GM19452 (cell line): ENCODE measurements around the gene ELMO2.

ENCODE experiments used
- ATAC-seq: cut with Tn5 transposase; IDR thresholded peaks from one replicate; pipeline ENCODE4 v1.9.1; 2021; ENCODE audit not compliant: unreplicated experiment

Gene ELMO2

DNA sequence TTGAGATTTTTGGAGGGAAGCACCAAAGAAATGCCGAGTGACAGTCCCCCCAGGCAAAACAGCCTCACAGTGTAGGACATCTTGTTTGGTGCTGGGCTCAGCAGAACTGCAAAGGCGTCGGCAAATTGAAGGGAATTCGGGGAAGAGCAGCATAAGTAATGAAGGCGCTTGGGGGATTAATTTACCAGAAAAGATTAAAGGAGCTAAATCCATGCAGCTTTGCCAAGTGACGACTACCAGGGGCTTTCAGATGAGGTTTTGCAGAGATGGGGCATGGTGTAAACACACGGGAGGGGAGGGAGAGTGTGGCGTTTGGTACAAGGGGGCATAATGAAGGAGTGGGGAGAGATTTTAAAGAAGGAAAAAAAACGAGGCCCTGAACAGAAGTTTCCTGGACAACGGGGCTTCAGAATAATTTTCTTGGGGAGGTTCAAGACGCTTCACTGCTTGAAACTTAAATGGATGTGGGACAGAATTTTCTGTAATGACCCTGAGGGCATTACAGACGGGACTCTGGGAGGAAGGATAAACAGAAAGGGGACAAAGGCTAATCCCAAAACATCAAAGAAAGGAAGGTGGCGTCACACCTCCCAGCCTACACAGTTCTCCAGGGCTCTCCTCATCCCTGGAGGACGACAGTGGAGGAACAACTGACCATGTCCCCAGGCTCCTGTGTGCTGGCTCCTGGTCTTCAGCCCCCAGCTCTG lies 52.8 kb downstream of the ELMO2 start:
- ATAC-seq: no peak

DNA sequence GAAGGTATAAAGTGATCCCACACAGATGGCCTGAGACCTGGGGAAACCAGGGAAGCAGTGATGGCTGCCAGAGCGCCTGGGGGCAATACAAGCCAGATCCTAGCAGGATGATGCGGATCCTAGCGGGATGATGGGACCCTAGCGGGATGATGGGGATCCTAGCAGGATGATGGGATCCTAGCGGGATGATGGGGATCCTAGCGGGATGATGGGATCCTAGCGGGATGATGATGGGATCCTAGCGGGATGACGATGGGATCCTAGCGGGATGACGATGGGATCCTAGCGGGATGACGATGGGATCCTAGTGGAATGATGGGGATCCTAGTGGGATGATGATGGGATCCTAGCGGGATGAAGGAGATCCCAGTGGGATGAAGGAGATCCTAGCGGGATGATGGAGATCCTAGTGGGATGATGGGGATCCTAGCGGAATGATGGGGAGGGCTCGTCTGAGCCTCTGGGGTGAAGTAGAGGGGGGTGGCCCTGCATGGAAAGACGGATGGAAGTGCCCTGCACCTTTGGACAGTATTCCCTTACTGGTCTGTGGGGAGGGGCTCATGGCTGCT lies 54.0 kb downstream of the ELMO2 start:
- no peak for ATAC-seq

DNA sequence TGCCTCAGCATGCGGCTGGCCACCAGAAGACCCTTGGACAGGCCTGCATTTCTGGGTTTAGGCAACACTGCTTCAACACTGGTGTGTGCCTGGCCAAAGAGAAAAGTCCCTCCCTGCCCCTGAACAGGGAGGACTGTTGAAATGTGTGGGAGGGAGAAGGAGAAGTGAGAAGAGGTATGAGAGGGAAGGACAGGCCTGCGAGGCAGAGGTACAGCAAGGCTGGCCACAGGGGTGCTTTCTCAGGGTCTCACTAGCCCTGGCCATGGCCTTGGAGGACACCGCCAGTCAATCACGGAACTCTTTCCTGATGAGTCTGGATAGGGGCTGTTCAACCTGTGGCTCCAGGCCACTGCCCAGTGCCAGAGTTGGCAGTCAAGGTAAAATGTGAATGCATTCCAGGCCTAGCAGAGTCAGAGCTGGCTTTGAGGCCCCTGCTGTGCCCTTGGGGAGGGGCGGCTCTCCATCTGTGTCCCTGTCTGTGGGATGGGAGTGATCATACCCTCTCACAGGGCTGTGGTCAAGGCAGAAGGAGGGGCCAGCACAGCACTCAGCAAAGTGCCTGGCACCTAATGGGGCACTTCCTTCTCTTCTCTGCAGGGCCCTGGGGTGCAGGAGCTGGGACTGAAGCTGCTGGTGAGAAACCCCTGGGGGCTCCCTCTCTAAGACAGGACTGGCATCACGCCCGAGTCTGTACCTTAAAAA lies 54.9 kb downstream of the ELMO2 start:
- no peak for ATAC-seq

DNA sequence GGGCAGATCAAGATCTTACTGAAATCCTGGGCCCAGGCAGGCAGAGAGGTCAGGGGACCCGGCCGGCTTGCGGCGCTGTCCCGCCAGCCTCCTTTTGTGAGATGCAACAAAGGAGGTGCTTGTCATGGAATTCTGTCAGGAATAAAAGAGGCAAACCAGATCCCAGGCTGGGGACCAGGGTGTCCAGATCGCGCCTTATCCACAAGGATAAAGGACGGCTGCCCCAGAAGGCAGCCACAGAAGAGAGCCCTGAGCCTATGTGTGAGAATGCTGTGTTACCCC lies 55.5 kb downstream of the ELMO2 start:
- ATAC-seq: no peak

DNA sequence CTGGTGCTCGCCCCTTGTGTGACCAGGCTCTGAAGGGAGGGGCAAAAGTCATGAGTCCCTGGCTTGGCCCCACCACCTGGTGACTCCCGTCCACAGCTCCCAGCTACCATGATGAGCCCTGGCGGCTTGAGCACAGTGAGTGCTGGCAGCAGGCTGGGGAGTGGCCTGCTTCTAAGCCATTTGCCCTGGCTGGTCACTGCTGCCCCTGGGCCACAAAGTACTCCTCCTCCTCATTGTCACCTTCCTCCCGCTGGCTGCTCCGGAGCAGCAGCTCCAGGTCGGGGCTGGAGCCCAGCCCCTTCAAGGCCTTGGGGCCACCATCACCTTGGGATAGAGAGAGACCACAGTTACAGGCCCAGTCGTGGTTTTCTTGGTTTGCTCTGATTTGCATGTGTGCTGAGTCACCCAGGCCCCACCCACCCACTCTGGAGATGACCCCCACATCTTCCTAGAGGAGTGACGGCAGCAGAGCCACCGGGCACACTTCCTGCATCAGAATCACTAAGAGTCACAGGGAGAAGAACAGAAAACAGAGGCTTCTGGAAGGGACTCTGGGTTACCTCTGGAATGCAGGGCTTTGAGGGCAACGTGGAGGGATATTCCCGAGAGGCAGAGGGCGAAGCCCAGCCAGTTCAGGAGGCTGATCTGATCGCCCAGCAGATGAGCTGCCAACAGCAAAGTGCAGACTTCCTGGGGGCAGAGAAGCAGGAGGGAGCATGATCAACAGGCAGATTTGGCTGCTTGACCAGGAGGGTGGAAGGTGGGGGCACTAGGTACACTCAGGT lies 56.0 kb downstream of the ELMO2 start:
- ATAC-seq: peak; percentile 49

DNA sequence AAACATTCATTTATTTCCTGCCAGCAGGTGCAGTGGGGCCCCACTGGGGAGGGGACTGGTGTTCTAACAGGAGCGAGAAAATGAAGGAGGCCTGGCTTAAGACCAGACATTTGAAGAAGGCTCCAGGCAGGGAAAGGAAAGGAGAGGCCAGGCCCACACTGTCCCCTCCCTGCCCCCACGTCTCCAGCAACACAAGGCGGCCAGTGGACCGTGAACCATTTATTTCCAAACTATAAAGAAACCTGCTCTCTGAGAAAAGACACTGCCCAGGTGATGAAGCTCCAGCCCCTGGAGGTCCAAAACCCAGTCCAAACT lies 56.7 kb downstream of the ELMO2 start:
- no peak for ATAC-seq

DNA sequence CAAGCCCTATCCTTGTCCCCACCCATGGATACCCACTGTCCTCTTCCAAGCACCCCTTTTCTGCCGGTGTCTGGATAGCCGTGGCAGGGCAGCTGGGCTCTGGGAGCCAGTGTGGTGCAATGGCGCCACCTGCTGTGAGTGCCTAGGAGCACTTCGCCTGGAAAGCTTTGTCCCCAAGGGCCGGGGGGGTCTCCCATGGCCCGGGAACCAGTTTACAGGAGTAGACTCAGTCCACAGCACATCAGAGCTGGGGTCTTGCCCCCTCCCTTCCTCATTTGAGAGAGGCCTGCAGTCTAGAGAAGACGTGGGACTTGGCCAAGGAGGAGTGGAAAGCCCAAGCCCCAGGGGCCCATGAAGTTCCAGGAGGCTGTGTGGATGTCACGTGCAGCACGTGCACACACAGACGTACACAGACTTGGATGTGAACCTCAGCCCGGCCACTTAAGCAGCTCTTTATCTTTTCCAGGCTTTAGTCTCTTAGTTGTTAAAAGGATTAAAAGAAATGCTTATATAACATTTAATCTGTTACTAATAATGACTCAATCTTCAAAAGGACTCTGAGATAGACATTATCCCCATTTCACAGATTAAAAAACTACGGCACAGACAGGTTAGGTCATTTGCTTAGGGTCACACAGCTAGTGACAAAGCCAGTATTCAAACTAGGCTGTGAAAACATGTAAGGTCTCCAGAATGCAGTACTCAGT lies 57.2 kb downstream of the ELMO2 start:
- ATAC-seq: no peak

DNA sequence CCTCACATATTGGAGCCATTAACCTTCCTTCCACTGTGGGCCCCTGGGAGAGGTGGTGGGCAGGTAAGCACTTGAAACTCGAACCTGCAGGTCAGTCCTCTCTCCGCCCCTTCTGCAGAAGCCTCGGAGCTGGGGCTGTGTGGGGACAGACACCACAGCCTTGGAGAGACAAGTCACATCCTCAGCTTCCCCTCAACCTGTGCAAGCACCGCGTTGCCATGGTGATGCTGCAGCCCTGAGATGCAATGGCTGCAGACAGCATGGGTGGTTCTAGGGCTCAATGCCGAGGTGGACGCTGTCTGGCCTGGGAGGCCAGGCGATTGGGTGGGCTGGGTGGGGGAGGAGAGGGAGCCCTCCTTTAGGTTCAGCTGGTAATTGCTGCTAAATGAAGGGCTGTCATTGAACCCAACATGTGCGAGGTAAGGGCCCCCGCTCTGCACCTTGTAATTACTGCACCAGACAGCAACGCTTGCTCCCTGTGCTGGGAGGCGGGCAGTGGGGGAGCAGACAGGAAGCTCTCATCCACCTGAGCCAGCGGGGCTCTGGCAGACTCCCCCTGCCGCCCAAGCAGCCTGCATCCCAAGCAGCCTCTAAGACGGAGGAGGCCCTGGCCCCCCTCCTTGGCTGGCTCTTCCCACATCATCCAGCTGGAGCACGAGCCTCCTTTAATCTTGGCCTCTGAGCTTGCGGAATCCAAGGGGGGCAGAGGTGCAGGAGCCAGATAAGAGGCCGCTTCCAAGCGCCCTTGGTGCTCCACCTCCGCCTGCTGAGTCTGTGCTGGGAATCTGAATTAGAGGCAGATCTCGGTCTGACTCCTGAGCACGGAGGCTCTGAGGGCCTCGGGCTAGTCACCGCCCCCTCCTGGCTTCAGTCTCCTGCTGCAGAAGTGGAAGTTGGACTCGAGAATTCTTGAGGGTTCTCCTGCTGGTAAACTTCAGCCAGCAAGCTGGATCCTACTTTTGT lies 58.3 kb downstream of the ELMO2 start:
- no peak for ATAC-seq

DNA sequence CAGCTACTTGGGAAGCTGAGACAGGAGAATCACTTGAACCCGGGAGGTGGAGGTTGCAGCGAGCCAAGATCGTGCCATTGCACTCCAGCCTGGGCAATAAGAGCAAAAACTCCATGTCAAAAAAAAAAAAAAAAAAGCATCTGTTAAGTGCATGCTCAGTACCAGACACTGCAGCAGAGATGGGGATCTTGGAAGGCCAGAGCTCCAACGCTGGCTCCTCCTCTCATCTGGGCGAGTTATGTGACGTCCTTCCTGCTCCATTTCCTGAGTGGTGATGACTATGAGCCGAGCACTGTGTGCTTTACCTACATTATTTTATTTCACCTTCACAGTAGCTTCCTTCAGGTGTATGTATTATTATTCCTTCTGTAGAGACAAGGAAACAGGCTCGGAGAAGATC lies 59.6 kb downstream of the ELMO2 start:
- no peak for ATAC-seq

DNA sequence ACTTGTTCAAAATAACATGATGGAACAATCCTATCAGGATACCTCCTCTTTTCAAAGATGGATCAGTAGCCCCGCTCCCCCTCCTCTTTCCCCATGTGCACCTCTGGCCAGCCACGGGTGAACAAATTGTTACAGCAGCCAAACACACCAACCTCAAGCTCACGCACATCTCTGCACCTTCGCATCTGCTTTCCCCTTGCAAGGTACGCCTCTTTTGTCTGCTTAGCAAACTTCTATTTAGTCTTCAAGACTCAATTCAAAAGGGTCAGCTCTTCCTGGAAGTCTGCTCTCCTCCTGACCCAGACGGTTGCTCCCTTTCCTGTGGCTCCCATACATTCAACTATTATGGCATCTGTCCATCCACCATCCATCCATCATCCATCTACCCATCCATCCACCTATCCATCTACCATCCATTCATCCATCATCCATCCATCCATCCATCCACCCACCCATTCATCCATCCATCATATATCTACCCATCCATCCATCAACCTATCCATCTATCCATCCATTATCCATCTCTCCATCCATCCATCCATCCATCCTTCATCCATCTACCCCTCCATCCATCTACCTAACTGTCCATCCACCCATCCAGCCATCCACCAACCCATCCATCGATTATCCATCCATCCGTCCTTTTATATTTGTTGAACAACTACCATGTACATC lies 61.8 kb downstream of the ELMO2 start:
- no peak for ATAC-seq

DNA sequence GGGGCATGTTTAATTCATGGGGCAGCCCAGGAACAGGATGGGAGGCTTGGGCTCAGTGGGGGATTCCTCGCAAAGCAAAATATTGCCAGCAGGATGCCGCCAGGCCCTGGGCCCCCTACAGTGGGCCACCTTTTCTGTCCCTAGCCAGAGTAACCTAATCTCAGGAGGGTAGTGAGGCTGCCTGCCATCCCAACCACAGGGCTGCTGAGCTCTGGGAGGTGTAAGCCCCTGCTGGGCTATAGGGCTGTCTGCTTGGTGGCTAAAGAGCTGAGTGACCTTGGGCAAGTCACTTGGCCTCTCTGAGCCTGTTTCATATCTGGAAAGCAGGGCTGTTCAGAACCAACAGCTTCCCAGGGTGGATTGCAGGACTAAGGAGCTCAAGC lies 62.4 kb downstream of the ELMO2 start:
- ATAC-seq: no peak

DNA sequence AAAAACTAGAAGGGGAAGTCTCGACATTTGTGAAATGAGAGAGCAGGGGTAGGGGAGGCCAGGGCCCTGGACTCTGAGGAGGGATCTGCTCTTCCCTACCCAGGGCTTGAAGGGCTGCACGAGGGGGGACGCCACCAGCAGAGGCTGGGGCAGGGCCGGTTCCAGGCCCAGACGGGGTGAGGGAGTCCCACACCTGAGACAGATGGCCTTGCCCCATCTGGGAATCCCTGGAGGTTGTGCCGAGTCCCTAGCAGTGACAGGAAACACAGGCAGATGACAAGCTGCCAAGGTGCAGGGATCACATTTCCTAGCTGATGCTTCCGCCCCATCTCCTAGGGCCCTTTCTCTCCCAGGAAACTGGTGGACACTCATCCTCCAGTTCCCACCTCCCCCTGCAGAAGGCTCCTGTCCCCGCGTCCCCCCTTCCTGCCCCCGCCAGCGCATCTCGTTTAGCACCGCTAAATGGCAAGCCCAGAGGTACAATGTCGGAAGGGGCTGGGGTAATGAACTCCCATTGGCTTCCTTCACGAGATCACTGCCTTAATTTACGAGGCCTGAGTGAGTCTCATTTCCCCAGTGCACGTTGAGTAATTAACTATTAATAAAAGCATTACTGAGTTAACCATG lies 63.0 kb downstream of the ELMO2 start:
- no peak for ATAC-seq

DNA sequence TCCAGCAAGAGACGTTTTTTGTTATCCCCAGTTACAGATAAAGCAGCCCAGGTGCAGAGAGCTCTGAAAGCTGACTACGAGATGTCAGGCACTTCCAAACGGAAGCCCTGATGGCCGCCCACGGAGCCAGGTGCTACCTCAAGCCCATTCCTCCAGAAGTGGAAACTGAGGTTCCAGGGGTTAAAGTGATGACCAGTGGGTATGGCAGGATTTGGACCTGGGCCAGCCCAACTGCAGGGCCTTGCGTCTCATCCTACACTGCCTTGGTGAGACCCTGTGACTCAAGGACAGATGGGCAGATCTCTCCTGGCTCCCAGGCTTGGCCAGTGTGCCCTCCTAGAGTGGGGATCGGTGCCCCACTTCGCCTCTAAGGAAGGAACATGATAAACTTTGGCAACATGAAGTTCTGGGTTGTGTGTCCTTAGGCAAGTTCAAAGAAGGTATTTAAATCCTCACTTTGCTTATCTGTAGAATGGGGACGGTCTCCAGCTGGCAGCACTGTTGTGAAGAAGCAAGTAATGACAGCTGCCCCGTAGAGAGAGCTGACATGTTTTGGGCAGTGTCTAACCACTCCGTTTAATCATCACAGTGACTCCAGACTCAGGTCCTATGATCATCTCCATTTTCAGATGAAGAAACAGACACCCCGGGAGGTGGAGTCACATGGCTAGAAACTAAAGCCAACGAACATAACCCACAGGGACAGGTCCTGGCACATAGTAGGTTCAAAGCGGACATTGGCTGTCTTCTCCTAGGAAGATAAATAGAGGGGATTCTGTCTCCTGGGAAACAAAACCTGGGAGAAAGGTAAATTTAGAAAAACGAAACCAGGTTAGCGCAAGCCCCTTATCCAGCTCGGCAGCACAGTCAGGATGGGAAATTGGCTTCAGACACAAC lies 63.7 kb downstream of the ELMO2 start:
- no peak for ATAC-seq

DNA sequence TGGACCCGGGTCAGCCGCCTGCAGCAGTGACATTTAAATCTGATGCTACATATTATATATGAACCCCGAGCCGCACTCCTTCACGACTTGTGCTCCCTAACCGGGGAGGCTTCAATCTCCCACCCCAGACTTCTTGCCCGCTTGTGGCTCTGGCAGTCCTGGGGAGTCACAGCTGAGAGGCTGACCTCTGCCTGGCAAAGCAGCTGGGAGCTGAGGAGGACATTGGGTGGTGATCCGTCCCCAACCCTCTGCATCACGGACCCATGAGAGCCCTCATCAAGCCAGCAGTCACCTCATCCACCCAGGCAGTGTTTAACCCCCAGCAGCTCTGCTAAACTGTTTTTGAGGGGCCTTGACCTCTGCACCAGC lies 64.4 kb downstream of the ELMO2 start:
- ATAC-seq: no peak

DNA sequence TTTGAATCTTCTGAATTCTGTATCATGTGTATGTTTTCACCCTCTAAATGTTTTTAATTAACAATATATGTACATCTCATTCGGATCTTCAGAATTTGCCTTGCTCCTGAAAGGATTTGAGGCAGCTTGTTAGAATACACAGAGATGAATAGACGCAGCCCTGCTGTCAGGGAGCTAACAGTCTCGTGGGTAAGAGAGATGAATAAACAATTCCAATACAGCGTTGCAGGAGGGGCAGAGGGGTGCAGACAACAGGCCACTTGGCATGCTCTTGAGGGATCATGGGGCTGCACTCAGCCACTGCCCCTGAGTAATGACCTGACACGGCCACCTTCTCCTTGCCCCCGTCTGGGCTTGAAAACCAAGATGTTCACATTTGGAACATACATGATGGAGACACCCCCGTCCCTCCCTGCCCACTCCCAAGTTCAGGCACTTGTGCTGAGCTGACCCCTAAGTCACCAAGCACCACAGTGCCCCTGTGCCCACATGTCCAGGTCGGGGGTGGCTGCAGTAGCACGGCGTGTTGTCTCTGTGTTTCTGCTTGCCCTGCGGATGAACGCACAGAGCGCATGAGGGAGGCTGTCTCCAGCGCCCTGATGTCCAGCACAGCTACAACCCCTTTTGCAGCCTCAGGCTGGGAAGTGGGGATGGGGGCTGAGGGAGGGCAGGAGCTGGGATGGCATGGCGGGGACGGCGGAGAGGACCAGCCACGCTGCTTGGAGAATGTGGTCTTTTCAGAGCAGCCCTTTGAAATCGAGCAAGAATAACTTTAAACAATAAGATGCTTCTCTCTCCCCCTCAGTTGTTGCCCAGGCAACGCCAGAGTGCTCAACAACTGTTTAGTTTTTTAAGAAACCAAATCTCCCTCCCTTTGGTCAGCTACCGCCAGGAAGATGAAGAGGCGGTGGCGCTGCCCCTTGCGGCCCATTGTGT lies 65.1 kb downstream of the ELMO2 start:
- ATAC-seq: no peak

DNA sequence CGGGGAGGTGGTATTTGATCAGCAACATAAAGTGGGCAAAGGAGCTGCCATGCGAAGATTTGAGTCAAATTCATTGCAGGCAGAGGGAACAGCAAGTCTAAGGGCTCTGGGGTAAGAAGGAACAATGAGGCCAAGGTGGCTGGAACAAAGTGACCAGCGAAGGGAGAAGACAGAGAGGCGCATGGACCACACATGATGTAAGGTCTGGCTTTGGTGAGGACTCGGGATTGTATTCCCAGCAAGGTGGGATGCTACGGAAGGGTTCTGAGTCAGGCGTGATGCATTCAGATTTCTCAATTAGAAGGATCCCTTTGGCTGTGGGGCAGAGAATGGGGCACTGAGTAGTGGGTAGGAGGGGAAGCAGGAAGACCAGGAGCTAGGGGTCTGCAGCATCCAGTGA lies 67.4 kb downstream of the ELMO2 start:
- no peak for ATAC-seq

DNA sequence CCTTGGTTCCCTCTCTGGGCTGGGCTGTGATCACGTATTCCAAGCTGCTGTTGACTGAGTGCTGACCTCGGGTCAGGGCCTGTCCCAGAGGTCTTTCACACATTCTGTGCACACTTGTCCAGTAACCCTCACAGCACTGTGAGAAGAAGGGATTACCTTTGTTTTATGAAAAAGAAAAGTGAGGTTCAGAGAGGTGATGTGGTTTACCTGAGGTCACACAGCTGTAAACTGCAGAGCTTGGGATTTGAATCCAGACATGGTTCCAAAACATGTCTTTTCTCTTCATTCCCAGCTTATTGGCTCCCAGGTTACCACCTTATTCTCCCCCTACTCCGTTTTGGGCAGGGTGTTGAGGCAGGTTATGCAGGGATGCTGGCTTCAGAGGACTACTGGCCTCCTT lies 69.7 kb downstream of the ELMO2 start:
- ATAC-seq: no peak
